IPS DF 6.9 (cell line): Measurements from ENCODE around the gene ADGRD1.
A peak's percentile ranks its signal among the peaks of the same experiment; 100 is the strongest.

Experiments
- DNase-seq: peaks from one replicate; pipeline ENCODE4 v3.0.0-alpha.2; 2013; ENCODE audit warnings: low read depth, low spot score
- H3K27ac ChIP-seq: one replicate; pipeline ENCODE4 v1.5.1; 2013; ENCODE audit warnings: low read length, control low read depth
- H3K27me3 ChIP-seq: 2 replicates; pipeline ENCODE4 v1.6.1; 2013; ENCODE audit warnings: mild to moderate bottlenecking, low read length; ENCODE audit not compliant: control insufficient read depth, insufficient read depth
- H3K36me3 ChIP-seq: 2 replicates; pipeline ENCODE4 v1.6.1; 2013; ENCODE audit warnings: low read length; ENCODE audit not compliant: control insufficient read depth, insufficient read depth
- H3K4me1 ChIP-seq: 2 replicates; pipeline ENCODE4 v1.6.1; 2013; ENCODE audit warnings: low read length; ENCODE audit not compliant: control insufficient read depth, insufficient read depth
- H3K4me3 ChIP-seq: 2 replicates; pipeline ENCODE4 v1.5.1; 2013; ENCODE audit warnings: mild to moderate bottlenecking, low read length
- H3K9me3 ChIP-seq: 2 replicates; pipeline ENCODE4 v1.6.1; 2013; ENCODE audit warnings: low read length, inconsistent platforms; ENCODE audit not compliant: control insufficient read depth, insufficient read depth
- WGBS: extraction: QIAGEN DNeasy Blood & Tissue Kit; methylation state at CpG from one replicate; pipeline ENCODE4 v1.1.7; 2013; ENCODE audit warnings: mixed read lengths, missing lambda C conversion rate; ENCODE audit not compliant: insufficient read length, insufficient coverage; 5-methylcytosine and 5-hydroxymethylcytosine counted together

ADGRD1 gene

GRCh38 chr12:131153956-131154355 lies 200.2 kb downstream of the ADGRD1 start:
- no CpG with 5 or more reads among the region's 5 CpGs for WGBS
- Histone ChIP-seq H3K36me3 (no peaks in the 10 kb centered on the region), H3K27me3 (no peaks in the 10 kb centered on the region), H3K4me1 (no peaks in the 10 kb centered on the region), H3K27ac (no peak overlapping the region), H3K9me3 (no peaks in the 10 kb centered on the region), H3K4me3 (no peak overlapping the region)
- no peak for DNase-seq

- H3K4me3 ChIP-seq = no peak overlapping the region
- no peaks in the 10 kb centered on the region for H3K9me3 ChIP-seq
- WGBS = no CpG with 5 or more reads among the region's 6 CpGs
- no peaks in the 10 kb centered on the region for H3K4me1 ChIP-seq
- no peaks in the 10 kb centered on the region for H3K36me3 ChIP-seq
- H3K27ac ChIP-seq = no peak overlapping the region
- DNase-seq = no peak
- no peaks in the 10 kb centered on the region for H3K27me3 ChIP-seq
Observed at GRCh38 chr12:131155131-131155530, 201.4 kb downstream of the ADGRD1 start.

GRCh38 chr12:131157743-131158142 lies 204.0 kb downstream of the ADGRD1 start:
- no peaks in the 10 kb centered on the region for H3K27me3 ChIP-seq
- H3K4me1 ChIP-seq = no peaks in the 10 kb centered on the region
- no peaks in the 10 kb centered on the region for H3K36me3 ChIP-seq
- no peak for DNase-seq
- no CpG with 5 or more reads among the region's 4 CpGs for WGBS
- no peaks in the 10 kb centered on the region for H3K9me3 ChIP-seq
- H3K4me3 ChIP-seq = no peak overlapping the region
- H3K27ac ChIP-seq = no peak overlapping the region

- WGBS = no CpG with 5 or more reads among the region's 3 CpGs
- Histone ChIP-seq H3K27me3 (no peaks in the 10 kb centered on the region), H3K27ac (no peak overlapping the region), H3K4me1 (no peaks in the 10 kb centered on the region), H3K9me3 (no peaks in the 10 kb centered on the region), H3K36me3 (no peaks in the 10 kb centered on the region), H3K4me3 (no peak overlapping the region)
- peak; percentile 11 for DNase-seq
Observed at GRCh38 chr12:131159660-131160059, 206.0 kb downstream of the ADGRD1 start.

GRCh38 chr12:131162113-131162512 lies 208.4 kb downstream of the ADGRD1 start:
- WGBS = no CpG with 5 or more reads among the region's 3 CpGs
- no peak for DNase-seq
- no peak overlapping the region for H3K4me3 ChIP-seq
- no peaks in the 10 kb centered on the region for H3K4me1 ChIP-seq
- H3K27ac ChIP-seq = no peak overlapping the region
- no peaks in the 10 kb centered on the region for H3K27me3 ChIP-seq
- H3K9me3 ChIP-seq = no peaks in the 10 kb centered on the region
- no peaks in the 10 kb centered on the region for H3K36me3 ChIP-seq

GRCh38 chr12:131163189-131163738 lies 209.6 kb downstream of the ADGRD1 start:
- H3K9me3 ChIP-seq = no peaks in the 10 kb centered on the region
- no CpG with 5 or more reads among the region's 46 CpGs for WGBS

GRCh38 chr12:131164096-131164872 lies 210.6 kb downstream of the ADGRD1 start:
- DNase-seq = no peak
- no peaks in the 10 kb centered on the region for H3K36me3 ChIP-seq
- no peak overlapping the region for H3K4me3 ChIP-seq
- H3K9me3 ChIP-seq = no peaks in the 10 kb centered on the region
- no peaks in the 10 kb centered on the region for H3K4me1 ChIP-seq
- no peaks in the 10 kb centered on the region for H3K27me3 ChIP-seq
- WGBS = no CpG with 5 or more reads among the region's 34 CpGs
- H3K27ac ChIP-seq = no peak overlapping the region

More at GRCh38 chr12:131163189-131163738, 209.6 kb downstream of the ADGRD1 start:
- Histone ChIP-seq H3K27ac (no peak overlapping the region), H3K4me3 (no peak overlapping the region), H3K27me3 (no peaks in the 10 kb centered on the region), H3K4me1 (no peaks in the 10 kb centered on the region), H3K36me3 (no peaks in the 10 kb centered on the region)
- no peak for DNase-seq

GRCh38 chr12:131166717-131167116 lies 213.0 kb downstream of the ADGRD1 start:
- H3K27ac ChIP-seq = no peak overlapping the region
- no peaks in the 10 kb centered on the region for H3K27me3 ChIP-seq
- no peaks in the 10 kb centered on the region for H3K4me1 ChIP-seq
- no peaks in the 10 kb centered on the region for H3K36me3 ChIP-seq
- no peaks in the 10 kb centered on the region for H3K9me3 ChIP-seq
- WGBS = no CpG with 5 or more reads among the region's 1 CpG
- H3K4me3 ChIP-seq = no peak overlapping the region
- no peak for DNase-seq

- no peaks in the 10 kb centered on the region for H3K27me3 ChIP-seq
- H3K27ac ChIP-seq = no peak overlapping the region
- no peak overlapping the region for H3K4me3 ChIP-seq
- no peaks in the 10 kb centered on the region for H3K36me3 ChIP-seq
- no peaks in the 10 kb centered on the region for H3K4me1 ChIP-seq
- WGBS = no CpG with 5 or more reads among the region's 5 CpGs
- no peak for DNase-seq
- H3K9me3 ChIP-seq = no peaks in the 10 kb centered on the region
Observed at GRCh38 chr12:131167334-131167733, 213.6 kb downstream of the ADGRD1 start.

GRCh38 chr12:131171029-131171428 lies 217.3 kb downstream of the ADGRD1 start:
- no peak for DNase-seq

GRCh38 chr12:131174901-131175300 lies 221.2 kb downstream of the ADGRD1 start:
- DNase-seq = no peak
- H3K27me3 ChIP-seq = no peaks in the 10 kb centered on the region
- no peak overlapping the region for H3K4me3 ChIP-seq
- no peaks in the 10 kb centered on the region for H3K4me1 ChIP-seq
- no peaks in the 10 kb centered on the region for H3K9me3 ChIP-seq
- H3K36me3 ChIP-seq = no peaks in the 10 kb centered on the region
- no peak overlapping the region for H3K27ac ChIP-seq

More at GRCh38 chr12:131171029-131171428, 217.3 kb downstream of the ADGRD1 start:
- H3K9me3 ChIP-seq = no peaks in the 10 kb centered on the region
- H3K27me3 ChIP-seq = no peaks in the 10 kb centered on the region
- no peak overlapping the region for H3K27ac ChIP-seq
- no peaks in the 10 kb centered on the region for H3K4me1 ChIP-seq
- no peaks in the 10 kb centered on the region for H3K36me3 ChIP-seq
- no CpG with 5 or more reads among the region's 4 CpGs for WGBS
- H3K4me3 ChIP-seq = no peak overlapping the region
